ENCODE results near the gene HCN1.

HCN1 gene

GRCh38 chr5:45696206-45696836, at the start of gene HCN1:
Gene HCN1 (minus strand): TSS chr5:45696380.
- peak; percentile 85 for TF ChIP-seq CTCF (IDR thresholded peaks at IDR 0.05; ENCODE audit: insufficient read depth, missing control alignments)
- no peak for DNase-seq (ENCODE audit: insufficient read length, low spot score)
- FAIRE-seq = no peak

GRCh38 chr5:45741110-45741509, 44.9 kb upstream of the HCN1 start:
- no peak for TF ChIP-seq CTCF (IDR thresholded peaks at IDR 0.05; ENCODE audit: insufficient read depth, missing control alignments)
- no peak for DNase-seq (ENCODE audit: insufficient read length, low spot score)
- no peak for FAIRE-seq

- DNase-seq (ENCODE audit: insufficient read length, low spot score) = no peak
- TF ChIP-seq CTCF (IDR thresholded peaks at IDR 0.05; ENCODE audit: insufficient read depth, missing control alignments) = no peak
- no peak for FAIRE-seq
These were observed 41.0 kb upstream of the HCN1 start for GRCh38 chr5:45737153-45737552.

- no peak for DNase-seq (ENCODE audit: insufficient read length, low spot score)
- no peak for FAIRE-seq
- no peak for TF ChIP-seq CTCF (IDR thresholded peaks at IDR 0.05; ENCODE audit: insufficient read depth, missing control alignments)
These were observed 29.4 kb upstream of the HCN1 start for GRCh38 chr5:45725537-45725936.

GRCh38 chr5:45697201-45697600, 1.0 kb upstream of the HCN1 start:
- FAIRE-seq = no peak
- no peak for DNase-seq (ENCODE audit: insufficient read length, low spot score)
- no peak for TF ChIP-seq CTCF (IDR thresholded peaks at IDR 0.05; ENCODE audit: insufficient read depth, missing control alignments)

- TF ChIP-seq CTCF (IDR thresholded peaks at IDR 0.05; ENCODE audit: insufficient read depth, missing control alignments) = no peak
- FAIRE-seq = no peak
- no peak for DNase-seq (ENCODE audit: insufficient read length, low spot score)
These were observed 400 bp downstream of the HCN1 start for GRCh38 chr5:45695804-45696156.

GRCh38 chr5:45694971-45695803, 993 bp downstream of the HCN1 start:
- no peak for TF ChIP-seq CTCF (IDR thresholded peaks at IDR 0.05; ENCODE audit: insufficient read depth, missing control alignments)
- DNase-seq (ENCODE audit: insufficient read length, low spot score) (no peak), FAIRE-seq (no peak)

All from D721Med (cell line).